SK-N-SH treated with all-trans-retinoic acid at 6 μM for 48 hours (cell line): ENCODE data around the gene DPYSL4.

ENCODE experiments used
- ARNTL ChIP-seq: fragments of 450-650 bp; formaldehyde crosslinking; IDR thresholded peaks from 2 replicates; pipeline ENCODE4 v1.5.0; 2020; ENCODE audit warnings: low read depth, mild to moderate bottlenecking, moderate library complexity, borderline replicate concordance
- CREB5 ChIP-seq: fragments of 250-450 bp; sonication (Bioruptor Pico); IDR thresholded peaks from 2 replicates; pipeline ENCODE4 v1.5.1; 2020; ENCODE audit warnings: low read depth, mild to moderate bottlenecking, moderate library complexity
- CSDC2 ChIP-seq: fragments of 250-450 bp; sonication (Bioruptor Pico); IDR thresholded peaks from 2 replicates; pipeline ENCODE4 v1.5.0; 2020; ENCODE audit warnings: mild to moderate bottlenecking, moderate library complexity
- CSRNP3 ChIP-seq: fragments of 250-450 bp; sonication (Bioruptor Pico); IDR thresholded peaks from 2 replicates; pipeline ENCODE4 v1.5.1; 2021; ENCODE audit warnings: mild to moderate bottlenecking, moderate library complexity
- ESRRG ChIP-seq: fragments of 250-450 bp; sonication (Bioruptor Pico); IDR thresholded peaks from 2 replicates; pipeline ENCODE4 v1.6.1; 2021; ENCODE audit warnings: mild to moderate bottlenecking
- ISL1 ChIP-seq: fragments of 250-450 bp; sonication (Bioruptor Pico); IDR thresholded peaks from 2 replicates; pipeline ENCODE4 v2.1.2; 2022; ENCODE audit warnings: mild to moderate bottlenecking, moderate library complexity
- PPARA ChIP-seq: fragments of 250-450 bp; sonication (Bioruptor Pico); IDR thresholded peaks from 2 replicates; pipeline ENCODE4 v1.5.0; 2020; ENCODE audit warnings: mild to moderate bottlenecking, borderline replicate concordance
- RARB ChIP-seq: fragments of 250-450 bp; sonication (Bioruptor Pico); IDR thresholded peaks from 2 replicates; pipeline ENCODE4 v1.8.0; 2021; ENCODE audit warnings: mild to moderate bottlenecking, moderate library complexity
- SNAI2 ChIP-seq: fragments of 250-450 bp; sonication (Bioruptor Pico); IDR thresholded peaks from 2 replicates; pipeline ENCODE4 v1.5.0; 2020; ENCODE audit warnings: mild to moderate bottlenecking, moderate library complexity
- TCF4 ChIP-seq: fragments of 250-450 bp; sonication (Bioruptor Pico); IDR thresholded peaks from 2 replicates; pipeline ENCODE4 v1.8.0; 2021; ENCODE audit warnings: mild to moderate bottlenecking, moderate library complexity, borderline replicate concordance
- TOX ChIP-seq: fragments of 250-450 bp; sonication (Bioruptor Pico); IDR thresholded peaks from 2 replicates; pipeline ENCODE4 v1.8.0; 2021; ENCODE audit warnings: mild to moderate bottlenecking, moderate library complexity, borderline replicate concordance
- ZC3H10 ChIP-seq: fragments of 250-450 bp; sonication (Bioruptor Pico); IDR thresholded peaks from 2 replicates; pipeline ENCODE4 v1.5.1; 2021; ENCODE audit warnings: mild to moderate bottlenecking, moderate library complexity
- ZNF70 ChIP-seq: fragments of 450-650 bp; formaldehyde crosslinking; IDR thresholded peaks from 2 replicates; pipeline ENCODE4 v1.5.0; 2020; ENCODE audit warnings: mild to moderate bottlenecking, moderate library complexity
- TF ChIP-seq, protein P1 (sequence below): fragments of 250-450 bp; sonication (Bioruptor Pico); IDR thresholded peaks from 2 replicates; pipeline ENCODE4 v1.8.0; 2020; ENCODE audit warnings: mild to moderate bottlenecking, moderate library complexity, borderline replicate concordance

- TF ChIP-seq TOX (CRISPR knock-in tag) (no peak), CSRNP3 (CRISPR knock-in tag) (no peak), CREB5 (no peak), ARNTL (CRISPR knock-in tag) (no peak), CSDC2 (CRISPR knock-in tag) (no peak), ESRRG (CRISPR knock-in tag) (no peak), RARB (CRISPR knock-in tag) (no peak), SNAI2 (CRISPR knock-in tag) (no peak), TCF4 (CRISPR knock-in tag) (no peak), PPARA (CRISPR knock-in tag) (no peak), ZNF70 (CRISPR knock-in tag) (no peak), ISL1 (CRISPR knock-in tag) (no peak), ZC3H10 (no peak)
- TF ChIP-seq, protein P1, sequence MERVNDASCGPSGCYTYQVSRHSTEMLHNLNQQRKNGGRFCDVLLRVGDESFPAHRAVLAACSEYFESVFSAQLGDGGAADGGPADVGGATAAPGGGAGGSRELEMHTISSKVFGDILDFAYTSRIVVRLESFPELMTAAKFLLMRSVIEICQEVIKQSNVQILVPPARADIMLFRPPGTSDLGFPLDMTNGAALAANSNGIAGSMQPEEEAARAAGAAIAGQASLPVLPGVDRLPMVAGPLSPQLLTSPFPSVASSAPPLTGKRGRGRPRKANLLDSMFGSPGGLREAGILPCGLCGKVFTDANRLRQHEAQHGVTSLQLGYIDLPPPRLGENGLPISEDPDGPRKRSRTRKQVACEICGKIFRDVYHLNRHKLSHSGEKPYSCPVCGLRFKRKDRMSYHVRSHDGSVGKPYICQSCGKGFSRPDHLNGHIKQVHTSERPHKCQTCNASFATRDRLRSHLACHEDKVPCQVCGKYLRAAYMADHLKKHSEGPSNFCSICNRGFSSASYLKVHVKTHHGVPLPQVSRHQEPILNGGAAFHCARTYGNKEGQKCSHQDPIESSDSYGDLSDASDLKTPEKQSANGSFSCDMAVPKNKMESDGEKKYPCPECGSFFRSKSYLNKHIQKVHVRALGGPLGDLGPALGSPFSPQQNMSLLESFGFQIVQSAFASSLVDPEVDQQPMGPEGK (CRISPR knock-in tag), result no peak
These were observed 45.5 kb downstream of the DPYSL4 start for GRCh38 chr10:132232023-132232951.
